ENCODE measurements around the gene ASAP2. TPM values are rescaled to one million over a fixed set of nuclear protein-coding genes. Genes with fewer than 3 reads are reported as not detected.
"Not testable (repeated sequence)": the region's sequence is repeated elsewhere in the genome, so short reads cannot be mapped to it uniquely, and the experiment has no call there.

ASAP2 gene
- polyA plus RNA-seq, 3 donors, result 57.9 to 64.4 (median 63.7) TPM

DNA sequence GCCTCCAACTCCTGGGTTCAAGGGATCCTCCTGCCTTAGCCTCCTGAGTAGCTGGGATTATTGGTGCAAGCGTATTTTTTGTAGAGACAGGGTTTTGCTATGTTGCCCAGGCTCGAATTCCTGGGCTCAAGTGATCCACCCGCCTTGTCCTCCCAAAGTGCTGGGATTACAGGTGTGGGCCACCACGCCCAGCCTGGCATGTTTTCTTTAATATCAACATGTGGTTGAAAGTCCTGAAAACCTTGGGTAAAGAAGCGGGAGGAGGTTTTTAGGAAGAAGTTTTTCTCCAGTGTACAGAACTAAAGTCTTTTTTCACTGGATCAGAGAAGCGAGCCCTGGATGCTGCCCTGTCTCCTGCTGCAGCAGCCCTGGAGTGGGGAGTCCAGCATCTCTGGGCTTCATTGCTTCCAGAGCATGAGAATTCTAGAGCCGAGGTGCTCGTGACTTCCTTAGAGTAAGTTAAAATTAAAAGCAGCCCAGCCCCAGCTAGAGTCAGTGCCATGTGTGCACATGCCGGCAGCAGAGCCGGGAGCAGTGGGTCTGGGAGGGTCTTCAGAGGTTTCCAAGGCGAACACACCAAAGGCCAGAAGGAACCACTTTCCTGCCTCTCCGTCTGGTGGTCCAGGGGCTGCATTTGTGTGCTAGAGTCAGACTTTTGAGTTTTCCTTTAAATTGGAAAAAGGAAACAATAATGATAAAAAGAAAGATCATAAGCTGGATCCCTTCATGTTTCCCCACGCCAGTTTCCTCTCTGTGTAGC is 185.5 kb downstream of the ASAP2 start:
- DNase-seq (ENCODE audit: low read depth in 3 of 3, low spot score in 2 of 3), result no peak

DNA sequence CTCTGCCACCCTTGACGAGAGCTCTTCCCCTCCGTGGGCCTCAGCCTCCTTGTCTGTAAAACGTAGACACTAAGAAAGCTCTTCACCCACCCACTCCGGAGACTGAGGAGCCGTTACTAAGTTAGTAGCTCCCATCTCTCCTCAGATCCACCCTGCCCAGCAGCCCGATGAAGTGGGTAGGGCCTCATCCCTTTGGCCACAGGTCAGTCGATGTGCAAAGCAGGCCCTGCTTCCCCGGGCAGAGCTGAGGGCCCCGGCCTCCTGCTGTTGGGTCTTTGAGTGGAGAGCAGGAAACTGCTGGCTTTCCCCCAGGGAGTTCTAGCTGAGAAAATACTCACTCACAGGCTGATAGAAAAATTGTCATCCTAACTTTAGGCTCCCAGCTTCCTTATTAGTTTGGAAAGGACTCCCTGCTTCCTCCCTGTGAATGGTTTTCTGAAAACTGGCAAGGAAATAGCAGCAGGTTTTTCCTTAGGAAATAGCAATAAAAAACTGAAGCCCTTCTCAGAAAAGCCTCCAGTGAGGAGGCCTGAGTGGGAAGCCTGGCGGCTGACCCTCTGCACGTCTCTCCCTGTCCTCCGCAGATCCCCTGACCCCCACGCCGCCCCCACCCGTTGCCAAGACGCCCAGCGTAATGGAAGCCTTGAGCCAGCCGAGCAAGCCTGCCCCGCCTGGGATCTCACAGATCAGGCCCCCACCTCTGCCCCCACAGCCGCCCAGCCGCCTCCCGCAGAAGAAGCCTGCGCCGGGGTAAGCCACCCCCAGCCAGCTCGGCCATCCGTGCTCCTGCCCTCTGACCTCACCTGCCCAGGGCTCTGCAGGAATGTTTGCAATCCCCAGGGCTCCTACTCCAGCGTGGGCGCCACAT is 186.5 kb downstream of the ASAP2 start:
- no peak for DNase-seq (ENCODE audit: low read depth in 3 of 3, low spot score in 2 of 3)

DNA sequence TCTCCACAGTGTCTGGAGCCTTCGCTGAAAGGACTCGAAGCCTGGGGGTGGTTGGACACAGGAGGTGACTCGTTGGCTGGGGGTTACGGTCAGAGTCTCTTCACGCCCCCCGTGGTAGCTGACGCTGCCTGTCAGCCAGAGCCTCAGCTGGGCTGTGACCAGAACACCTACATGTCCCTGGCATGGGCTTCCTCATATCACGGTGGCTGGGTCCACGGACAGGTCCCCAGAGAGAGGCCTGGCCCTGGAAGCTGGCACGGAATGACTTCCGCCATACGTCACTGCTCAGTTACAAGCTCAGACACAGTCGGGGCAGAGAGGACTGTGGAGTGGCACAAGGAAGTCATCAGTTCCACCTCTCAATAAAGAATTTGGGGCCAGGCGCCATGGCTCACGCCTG is 188.2 kb downstream of the ASAP2 start:
- no peak for DNase-seq (ENCODE audit: low read depth in 3 of 3, low spot score in 2 of 3)

DNA sequence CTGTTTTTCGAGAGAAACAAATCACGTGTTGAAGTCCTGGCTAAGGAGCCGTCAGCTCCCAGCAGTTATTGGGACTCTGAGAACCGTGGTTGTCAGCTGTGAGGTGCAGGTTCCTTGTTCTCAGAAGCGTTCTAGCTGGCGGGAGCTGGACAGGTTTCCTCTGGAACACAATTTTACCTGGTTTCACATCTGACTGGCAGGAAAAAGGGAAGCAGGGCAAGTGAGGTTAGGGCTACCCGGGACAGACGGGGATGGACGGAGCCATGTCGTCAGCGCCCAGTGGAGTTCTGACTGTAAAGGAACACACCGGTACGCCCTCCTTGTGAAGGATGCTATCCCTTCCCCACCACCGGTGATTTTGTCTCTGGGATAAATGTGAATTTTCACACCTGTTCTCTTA is 190.6 kb downstream of the ASAP2 start:
- DNase-seq (ENCODE audit: low read depth in 3 of 3, low spot score in 2 of 3), result no peak

DNA sequence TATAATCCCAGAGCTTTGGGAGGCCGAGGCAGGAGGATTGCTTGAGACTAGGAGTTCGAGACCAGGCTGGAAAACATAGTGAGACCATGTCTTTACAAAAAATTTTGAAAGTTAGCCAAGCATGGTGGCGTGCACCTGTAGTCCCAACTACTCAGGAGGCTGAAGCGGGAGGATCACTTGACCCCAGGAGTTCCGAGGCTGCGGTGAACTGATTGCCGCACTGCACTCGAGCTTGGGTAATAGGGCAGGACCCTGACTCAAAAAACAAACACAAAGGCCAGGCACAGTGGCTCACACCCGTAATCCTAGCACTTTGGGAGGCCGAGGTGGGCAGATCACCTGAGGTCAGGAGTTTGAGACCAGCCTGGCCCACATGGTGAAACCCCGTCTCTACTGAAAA is 191.6 kb downstream of the ASAP2 start:
- DNase-seq (ENCODE audit: low read depth in 3 of 3, low spot score in 2 of 3), result not testable (repeated sequence)

DNA sequence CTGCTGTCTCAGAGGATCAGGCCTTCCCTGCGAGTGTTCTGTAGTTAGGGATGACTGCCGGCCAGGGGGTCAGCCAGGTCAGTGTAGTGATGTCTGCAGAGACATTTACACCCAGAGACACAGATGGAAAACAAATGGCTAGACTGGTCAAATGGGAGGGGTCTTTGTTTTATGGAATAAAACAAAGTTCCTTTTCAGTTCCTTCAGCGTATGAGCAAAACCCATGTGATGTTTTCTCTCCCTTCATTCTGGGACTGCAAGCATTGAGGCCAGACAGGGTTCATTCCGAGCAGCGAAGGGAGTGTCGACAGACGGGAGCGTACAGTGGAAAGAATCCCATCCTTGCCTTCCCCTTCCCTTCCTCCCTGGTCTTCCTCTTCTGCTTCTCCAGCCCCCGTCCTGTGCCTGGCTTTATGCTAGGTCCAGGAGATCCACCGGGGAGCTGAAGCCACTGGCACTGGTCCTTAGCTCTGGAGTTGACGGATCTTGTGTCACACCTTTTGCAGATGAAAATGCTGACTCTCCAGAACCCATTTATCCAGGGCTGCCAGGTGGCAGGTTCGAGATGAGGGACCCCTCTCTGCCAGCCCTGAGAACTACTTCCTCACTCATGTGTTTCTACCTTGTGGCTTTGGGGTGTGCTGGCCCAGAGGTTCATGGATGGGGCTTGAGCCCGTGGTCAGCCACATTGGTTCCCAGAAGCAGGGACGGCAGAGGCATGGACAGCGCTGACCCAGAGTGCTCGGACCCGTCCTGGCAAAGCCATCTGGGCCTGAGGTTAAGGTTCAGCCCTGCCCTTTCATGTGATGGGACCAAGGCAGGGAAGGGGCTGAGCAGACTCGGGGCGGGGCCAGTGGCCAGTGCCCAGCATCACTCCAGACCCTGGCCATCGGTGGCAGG is 192.5 kb downstream of the ASAP2 start:
- DNase-seq (ENCODE audit: low read depth in 3 of 3, low spot score in 2 of 3), result peak in 1 of 3 donors; percentile 41

DNA sequence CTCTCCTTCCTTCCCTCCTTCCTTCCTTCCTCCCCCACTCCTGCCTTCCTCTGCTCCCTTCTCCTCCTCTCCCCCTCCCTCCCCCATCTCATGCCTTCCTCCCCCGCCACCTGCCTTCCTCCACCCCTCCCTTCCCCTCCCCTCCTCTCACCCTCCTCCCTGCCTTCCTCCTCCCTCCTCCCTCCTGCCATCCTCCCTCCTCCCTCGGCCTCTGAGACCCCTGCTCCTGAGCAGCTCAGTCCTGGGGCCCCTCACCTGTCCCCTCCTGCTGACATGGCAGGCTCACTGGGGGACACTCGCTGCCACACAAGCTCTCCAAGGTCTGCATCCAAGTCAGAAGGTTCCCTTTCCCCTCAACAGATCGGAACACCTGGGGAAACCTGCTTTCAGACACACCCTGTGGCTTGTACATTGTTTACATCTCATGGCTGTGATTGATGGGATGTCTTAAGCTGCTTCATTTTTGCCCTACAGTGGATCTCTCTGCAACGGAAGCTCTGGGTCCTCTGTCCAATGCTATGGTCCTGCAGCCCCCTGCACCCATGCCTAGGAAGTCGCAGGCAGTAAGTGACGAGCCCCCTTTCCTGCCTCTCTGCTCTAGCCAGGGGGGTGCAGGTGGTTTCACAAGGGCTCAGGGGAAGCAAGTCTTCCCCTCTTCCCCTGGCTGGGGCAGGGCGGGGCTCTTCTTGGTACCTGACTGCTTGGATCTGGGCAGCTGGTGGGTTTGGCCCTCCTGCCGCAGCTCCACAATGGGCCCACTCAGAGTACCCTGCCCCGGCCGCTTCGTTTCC is 193.9 kb downstream of the ASAP2 start:
- DNase-seq (ENCODE audit: low read depth in 3 of 3, low spot score in 2 of 3), result no peak

DNA sequence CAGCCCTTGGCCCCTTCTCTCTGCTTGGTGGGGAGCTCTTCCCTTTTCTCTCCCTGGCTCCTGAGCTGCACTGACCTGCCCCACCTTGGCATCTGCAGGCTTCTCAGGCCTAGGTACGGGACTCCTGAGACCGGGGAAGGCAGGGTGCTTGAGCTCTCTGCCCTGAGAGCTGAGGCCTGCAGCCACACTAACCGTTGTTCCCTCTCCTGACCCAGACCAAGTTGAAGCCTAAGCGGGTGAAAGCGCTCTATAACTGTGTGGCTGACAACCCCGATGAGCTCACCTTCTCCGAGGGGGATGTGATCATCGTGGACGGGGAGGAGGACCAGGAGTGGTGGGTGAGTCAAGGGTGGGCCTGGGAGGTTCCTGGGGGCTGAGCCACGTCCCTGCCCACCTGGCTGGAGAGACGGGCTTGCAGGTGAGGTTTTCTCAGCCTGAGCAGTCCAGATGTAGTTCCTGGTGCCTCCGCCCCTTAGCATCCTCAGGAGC is 194.5 kb downstream of the ASAP2 start:
- DNase-seq (ENCODE audit: low read depth in 3 of 3, low spot score in 2 of 3), result no peak

DNA sequence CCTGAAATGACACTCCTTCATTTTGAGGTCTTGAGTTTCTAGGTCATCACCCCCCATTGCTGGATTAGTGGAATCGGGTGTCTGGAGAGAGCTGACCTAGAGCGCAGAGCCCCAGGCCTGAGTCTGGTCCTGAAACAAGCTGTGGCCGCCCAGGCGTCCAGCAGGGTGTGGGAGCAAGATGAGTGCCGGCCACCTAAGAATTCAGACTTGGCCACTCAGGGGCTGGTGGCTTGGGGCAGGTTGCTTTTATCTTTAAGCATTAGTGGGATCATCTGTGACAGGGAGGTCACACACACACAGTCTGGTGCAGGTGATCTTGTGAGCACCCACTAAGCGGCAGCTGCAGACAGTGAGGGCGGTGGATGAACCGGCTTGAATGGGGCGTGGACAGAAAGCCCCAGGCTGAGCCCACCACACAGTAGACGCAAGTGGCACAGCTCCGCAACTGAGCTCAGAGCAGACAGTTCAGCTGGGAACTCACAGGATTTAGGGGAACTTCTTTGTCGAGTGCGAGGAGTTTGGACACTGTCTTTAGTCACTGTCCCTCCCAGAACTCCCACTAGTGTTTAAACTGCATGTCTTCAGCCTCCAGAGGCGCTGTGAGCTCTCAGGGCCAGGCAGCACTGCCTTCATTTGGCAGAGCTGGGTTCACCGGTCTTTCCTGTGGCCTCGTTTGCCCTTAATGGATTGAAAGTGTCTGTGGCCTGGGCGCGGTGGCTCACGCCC is 195.2 kb downstream of the ASAP2 start:
- DNase-seq (ENCODE audit: low read depth in 3 of 3, low spot score in 2 of 3), result no peak

DNA sequence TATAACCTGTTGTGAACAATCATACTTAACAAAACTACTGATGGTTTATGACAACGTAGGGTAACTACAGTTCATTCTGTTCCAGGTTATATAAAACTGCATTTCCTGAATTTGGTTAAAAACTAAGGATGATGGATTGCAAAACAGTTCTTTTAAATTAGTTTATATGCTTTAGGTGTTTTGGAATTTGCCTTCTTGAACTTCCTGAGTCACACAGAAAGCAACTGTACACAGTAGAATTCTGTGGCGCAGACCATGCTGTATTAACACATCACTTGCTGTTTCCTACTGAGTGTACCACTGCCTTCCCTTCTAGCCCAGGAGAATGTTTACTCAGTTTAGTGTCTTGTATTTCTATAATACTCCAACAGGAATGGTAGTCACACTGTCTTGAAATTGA is 197.3 kb downstream of the ASAP2 start:
- no peak for DNase-seq (ENCODE audit: low read depth in 3 of 3, low spot score in 2 of 3)

DNA sequence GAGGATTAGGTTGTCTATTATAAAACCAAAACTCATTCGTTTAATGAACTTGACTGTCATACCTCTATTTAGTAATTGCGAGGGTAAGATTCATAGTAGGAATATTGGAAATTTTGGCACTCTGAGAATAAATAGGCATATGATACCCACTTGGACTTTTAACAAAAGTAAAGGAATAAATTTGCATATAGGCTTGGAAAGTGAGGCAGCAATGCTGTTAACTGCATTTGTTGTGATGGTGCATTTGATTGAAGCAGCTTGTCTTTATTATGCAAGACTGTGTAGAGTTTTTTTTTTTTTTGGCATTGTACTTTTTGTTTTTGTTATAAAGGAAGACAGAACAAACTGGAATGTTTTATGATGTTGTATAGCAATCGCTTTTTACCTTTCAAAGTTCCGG is 197.8 kb downstream of the ASAP2 start:
- DNase-seq (ENCODE audit: low read depth in 3 of 3, low spot score in 2 of 3), result no peak

DNA sequence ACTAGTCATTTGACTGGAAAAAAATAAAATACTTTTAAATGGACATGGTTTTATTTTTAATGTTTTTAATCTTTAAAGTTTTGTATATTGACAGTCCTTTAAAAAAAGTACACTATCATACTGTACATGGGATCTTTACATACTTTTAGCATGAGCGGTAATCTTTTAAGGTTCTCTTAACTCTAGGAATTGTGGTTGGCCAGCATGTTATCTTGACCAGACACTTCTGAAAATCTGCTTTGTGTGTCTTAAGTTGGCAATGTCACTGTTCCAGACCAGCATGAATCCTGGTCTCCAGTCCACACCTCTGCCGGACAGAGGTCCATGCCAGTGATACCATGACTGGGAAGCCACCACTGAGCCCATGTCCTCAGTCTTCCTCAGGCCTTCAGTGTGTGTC is 199.0 kb downstream of the ASAP2 start:
- no peak for DNase-seq (ENCODE audit: low read depth in 3 of 3, low spot score in 2 of 3)

DNA sequence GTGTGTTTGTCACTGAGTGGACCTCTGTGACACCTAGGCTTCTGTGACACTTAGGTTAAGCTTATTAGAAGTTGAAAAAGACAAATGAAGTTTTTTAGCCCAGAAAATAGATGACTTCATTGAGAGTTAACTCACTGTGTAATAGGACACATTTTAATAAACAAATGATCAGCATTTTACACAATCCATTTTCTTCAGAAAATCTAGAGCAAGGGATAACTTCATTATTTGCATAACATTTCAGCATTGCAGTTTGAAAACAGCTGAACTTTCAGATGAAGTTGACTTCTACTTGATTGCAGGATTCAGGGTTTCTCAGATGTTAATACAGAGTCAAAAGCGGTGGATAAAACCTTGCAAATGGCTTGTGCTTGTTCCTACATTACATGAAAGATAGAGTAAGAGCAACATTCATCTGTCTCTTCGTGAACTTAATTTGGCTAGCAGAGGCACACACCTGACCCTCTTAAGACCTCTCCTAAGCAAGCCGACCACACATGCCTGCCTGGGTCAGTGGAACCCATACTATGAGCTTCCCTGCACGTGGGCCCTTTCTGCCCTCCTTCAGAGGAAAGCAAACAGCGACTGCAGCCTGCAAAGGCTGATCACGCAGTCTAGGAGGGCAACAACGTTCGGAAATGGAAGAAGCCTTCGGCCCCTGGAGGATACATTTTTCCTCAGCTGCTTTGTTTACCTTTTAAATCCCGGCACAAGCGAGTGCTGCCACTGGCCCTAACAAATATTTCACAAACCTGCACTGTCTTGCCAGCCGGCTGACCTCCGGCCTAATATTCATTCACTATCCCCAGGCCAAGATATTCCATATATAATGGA is 200.1 kb downstream of the ASAP2 start:
- no peak for DNase-seq (ENCODE audit: low read depth in 3 of 3, low spot score in 2 of 3)

DNA sequence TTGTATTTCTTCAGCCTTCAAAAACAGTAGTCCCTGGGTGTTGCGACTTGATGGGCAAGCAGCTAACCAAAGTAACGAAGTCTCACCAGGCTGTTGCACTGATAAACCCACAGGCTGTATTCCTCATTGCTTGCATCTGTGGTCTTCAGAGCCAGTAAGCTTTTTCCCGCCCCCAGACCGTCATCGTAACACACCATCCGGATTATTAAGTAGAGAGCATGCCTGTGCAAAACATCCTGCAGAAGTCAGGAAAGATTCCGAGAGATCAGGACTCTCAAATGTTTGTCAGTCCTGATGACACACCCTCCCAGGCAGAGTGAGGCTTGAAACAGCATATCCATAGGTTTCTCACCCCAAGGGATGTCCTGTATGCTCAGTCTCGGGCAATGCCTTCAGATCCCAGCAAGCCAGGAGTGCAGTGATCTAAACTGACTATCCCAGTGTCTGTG is 200.8 kb downstream of the ASAP2 start:
- DNase-seq (ENCODE audit: low read depth in 3 of 3, low spot score in 2 of 3), result no peak

DNA sequence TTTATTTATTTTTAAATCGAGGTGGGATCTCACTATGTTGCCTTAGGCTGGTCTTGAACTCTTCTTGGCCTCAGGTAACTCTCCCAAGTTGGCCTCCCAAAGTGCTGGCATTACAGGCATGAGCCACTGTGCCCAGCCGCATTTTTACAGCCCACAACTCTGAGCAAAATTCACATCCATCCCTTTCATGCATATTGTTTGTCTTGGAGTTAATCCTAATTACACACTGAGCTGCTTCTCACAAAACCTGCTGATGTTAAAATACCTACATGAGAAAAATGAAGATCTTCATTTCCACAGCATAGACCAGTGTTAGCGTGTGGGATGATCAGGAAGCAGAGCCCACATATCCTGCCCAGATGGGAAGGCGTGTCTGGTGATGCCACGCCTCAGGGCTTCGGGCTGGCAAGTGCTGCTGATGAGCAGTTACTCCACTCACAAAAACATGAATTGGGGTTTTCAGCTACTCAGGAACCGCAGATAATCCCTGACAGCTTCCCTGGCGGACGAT is 202.1 kb downstream of the ASAP2 start:
- DNase-seq (ENCODE audit: low read depth in 3 of 3, low spot score in 2 of 3), result no peak

DNA sequence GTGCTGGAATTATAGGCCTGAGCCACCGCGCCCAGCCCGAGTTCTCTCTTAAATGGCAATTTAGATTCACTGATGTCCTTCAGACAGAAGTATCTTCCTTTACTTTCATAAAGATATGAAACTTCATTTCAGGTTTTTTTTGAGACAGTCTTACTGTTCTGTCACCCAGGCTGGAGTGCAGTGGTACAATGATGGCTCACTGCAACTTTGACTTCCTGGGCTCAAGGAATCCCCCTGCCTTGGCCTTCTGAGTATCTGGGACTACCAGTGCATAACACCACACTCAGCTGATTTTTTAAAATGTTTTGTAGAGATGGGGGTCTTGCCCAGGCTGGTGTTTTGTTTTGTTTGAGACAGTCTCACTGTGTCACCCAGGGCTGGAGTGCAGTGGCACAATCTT is 203.5 kb downstream of the ASAP2 start:
- DNase-seq (ENCODE audit: low read depth in 3 of 3, low spot score in 2 of 3), result no peak

DNA sequence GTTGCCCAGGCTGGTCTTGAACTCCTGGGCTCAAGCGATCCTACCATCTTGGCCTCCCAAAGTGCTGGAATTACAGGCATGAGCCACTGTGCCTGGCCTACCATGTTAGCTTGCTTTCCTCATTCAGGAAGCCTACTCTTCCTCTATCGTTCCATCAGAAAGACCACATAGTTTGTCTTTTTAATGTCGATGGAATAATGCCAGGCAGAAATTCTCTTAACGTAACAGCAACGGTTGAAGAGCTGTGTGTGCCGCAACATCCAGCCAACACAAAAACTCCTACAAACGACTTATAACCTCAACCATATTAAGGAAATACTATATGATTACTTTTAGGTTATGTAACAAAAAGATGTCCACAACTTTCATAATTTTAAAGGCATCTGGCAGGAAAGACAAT is 206.2 kb downstream of the ASAP2 start:
- DNase-seq (ENCODE audit: low read depth in 3 of 3, low spot score in 2 of 3), result no peak

DNA sequence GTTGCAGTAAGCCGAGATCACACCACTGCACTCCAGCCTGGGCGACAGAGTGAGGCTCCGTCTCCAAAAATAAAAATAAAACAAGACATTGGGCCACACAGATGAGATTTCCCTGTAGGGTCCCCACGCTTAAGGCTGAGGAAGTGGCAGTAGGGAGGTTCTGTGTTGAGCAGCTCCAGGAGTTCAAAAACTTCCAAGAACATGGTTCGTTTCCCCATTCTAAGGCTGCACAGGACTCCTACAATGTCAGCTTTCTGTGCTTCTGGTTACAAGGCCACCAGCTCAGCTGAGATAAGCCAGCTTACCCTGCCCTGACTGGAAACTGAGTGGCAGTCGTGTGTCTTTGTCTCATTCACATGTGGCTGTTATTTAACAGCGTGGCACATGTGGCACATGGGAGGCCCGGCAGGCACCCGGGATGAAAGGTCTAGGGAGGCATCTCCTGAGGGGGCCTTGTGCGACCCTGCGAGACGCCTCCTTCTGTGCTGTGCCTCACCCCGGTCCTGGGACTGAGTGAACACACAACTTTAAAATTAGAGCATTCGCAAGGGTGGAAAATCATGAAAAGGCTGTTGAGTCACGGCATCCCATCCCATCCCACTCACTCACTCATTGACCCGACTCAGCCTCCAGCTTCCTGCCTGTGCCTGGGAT is 209.0 kb downstream of the ASAP2 start:
- DNase-seq (ENCODE audit: low read depth in 3 of 3, low spot score in 2 of 3), result no peak
